Hepatocyte (in vitro differentiated cells): Measurements from ENCODE around the gene TXNDC5.

Experiments
- EZH2phosphoT487 ChIP-seq: fragments of 200-600 bp; sonication (generic); IDR thresholded peaks from one replicate; pipeline ENCODE4 v1.6.1; 2018; ENCODE audit warnings: antibody characterized with exemption, mild to moderate bottlenecking, low read depth, moderate library complexity; ENCODE audit not compliant: unreplicated experiment, severe bottlenecking
- TF ChIP-seq, protein P1 (sequence below): fragments of 200-600 bp; sonication (generic); IDR thresholded peaks from 2 replicates; pipeline ENCODE4 v1.5.1; 2016; ENCODE audit warnings: antibody characterized with exemption, mild to moderate bottlenecking; ENCODE audit not compliant: poor library complexity

DNA sequence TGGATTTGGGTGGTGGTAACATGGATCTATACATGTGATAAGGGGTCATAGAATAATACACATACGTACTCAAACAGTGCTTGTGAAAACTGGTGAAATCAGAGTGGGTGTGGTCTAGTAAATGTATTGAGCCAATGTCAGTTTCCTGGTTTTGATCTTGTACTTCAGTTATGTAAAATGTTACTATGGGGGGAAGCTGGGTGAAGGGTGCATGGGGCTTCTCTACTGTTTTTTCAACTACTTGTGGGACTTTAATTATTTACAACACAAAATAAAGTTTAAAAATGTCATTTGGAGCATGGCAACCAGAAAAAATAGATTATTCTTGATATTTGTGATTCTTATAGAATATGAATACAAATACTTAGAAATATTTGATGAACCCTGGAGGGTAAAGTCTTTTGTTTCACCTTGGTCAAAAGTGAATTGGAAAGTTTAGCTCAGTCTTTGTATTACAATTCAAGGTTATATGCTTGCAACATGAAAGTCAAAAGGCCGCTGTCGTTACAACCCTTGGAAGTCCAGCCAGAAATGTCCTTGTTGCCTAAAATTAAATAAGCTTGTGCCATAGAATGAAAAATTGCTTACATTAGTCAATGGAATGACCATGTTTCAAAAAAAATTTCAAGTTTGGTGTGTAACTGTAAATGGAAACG is 74.1 kb downstream of the TXNDC5 start:
- TF ChIP-seq, protein P1, sequence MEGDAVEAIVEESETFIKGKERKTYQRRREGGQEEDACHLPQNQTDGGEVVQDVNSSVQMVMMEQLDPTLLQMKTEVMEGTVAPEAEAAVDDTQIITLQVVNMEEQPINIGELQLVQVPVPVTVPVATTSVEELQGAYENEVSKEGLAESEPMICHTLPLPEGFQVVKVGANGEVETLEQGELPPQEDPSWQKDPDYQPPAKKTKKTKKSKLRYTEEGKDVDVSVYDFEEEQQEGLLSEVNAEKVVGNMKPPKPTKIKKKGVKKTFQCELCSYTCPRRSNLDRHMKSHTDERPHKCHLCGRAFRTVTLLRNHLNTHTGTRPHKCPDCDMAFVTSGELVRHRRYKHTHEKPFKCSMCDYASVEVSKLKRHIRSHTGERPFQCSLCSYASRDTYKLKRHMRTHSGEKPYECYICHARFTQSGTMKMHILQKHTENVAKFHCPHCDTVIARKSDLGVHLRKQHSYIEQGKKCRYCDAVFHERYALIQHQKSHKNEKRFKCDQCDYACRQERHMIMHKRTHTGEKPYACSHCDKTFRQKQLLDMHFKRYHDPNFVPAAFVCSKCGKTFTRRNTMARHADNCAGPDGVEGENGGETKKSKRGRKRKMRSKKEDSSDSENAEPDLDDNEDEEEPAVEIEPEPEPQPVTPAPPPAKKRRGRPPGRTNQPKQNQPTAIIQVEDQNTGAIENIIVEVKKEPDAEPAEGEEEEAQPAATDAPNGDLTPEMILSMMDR, result no peak
- TF ChIP-seq EZH2phosphoT487, result no peak
